Right atrium auricular region (tissue), 2 donors: ENCODE data around the gene ARMC8. TPM values are rescaled to one million over a fixed set of nuclear protein-coding genes. Genes with fewer than 3 reads are reported as not detected.

Experiments used
- DNase-seq: peaks from one replicate; pipeline ENCODE4 v3.0.0-alpha.2; 2019; ENCODE audit warnings: low spot score
- H3K27ac ChIP-seq, 2 donors: fragments of 200-600 bp; sonication (generic); 1 replicate in 1 of 2; 2 replicates in 1 of 2; pipeline ENCODE4 v1.5.1; 2016 to 2019
- H3K27me3 ChIP-seq, 2 donors: fragments of 200-600 bp; sonication (generic); one replicate each; pipeline versions ENCODE4 v1.5.1 to v1.6.0; 2017 to 2019
- H3K36me3 ChIP-seq: fragments of 200-600 bp; sonication (generic); one replicate; pipeline ENCODE4 v1.5.1; 2016
- H3K4me1 ChIP-seq, 2 donors: fragments of 200-600 bp; sonication (generic); one replicate each; pipeline versions ENCODE4 v1.5.1 to v1.6.0; 2017 to 2019
- H3K4me3 ChIP-seq, 2 donors: fragments of 200-600 bp; sonication (generic); 1 replicate in 1 of 2; 2 replicates in 1 of 2; pipeline ENCODE4 v1.5.1; 2017 to 2019; ENCODE audit warnings: mild to moderate bottlenecking in 1 of 2, moderate library complexity in 1 of 2
- H3K9me3 ChIP-seq, 2 donors: fragments of 200-600 bp; sonication (generic); one replicate each; pipeline ENCODE4 v1.5.1; 2019
- total RNA-seq, 2 donors: library from RNA; depleted of rRNA; stranded (reverse); fragments of >200 nt; gene quantifications; one replicate each; pipeline ENCODE4 v1.1.0, GENCODE V29; 2016
- TF ChIP-seq, protein P1 (sequence below), 2 donors: fragments of 200-600 bp; sonication (generic); IDR thresholded peaks; one replicate each; pipeline ENCODE4 v1.5.1; 2019; ENCODE audit warnings: antibody characterized with exemption in 2 of 2

The ARMC8 gene
- total RNA-seq, 2 donors from 2014 or later = 28.6 to 33.8 TPM

DNA sequence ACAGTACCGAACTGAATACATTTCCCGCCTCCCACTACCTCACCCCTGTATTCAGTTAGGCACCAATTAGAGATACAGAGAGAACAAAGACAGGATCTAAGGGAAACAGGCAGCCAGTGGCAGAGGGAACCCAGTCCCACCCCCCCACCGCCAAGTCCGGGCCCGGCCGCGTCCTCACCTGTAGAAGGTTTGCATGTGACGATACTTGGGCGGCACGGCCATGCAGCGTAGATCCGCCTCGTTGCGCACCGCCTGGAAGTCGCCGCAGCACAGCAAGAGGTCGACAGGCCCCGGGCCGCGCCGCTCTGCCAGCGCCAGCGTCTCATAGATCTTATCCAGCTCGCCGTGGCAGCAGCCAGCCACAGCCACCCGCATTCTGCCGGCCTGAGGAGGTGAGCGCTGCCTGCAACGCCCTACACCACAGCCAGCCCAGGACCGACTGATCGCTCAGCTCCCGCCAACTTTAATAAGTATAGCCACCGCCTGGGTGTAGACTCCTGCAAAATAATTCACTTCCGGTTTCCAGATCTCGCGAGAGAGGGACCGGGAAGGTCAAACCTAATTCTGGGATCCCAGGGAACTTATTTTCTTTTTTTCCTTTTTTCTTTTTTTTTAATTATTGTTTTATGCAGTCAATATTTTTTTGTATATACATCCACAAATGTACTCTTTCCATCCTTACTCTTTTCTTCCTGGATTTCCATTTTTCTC lies 12.5 kb upstream of the ARMC8 start, which contains the start of gene DBR1:
TSS of gene DBR1 (minus strand) at position 501 of the 711 bp plus-strand sequence. CDS start at position 375, 126 bp downstream.
- peaks cover 21% of the 10 kb centered on the region for H3K36me3 ChIP-seq
- H3K4me1 ChIP-seq = peaks cover 0 to 23% of the 10 kb centered on the region in 2 donors
- H3K27me3 ChIP-seq = no peaks in the 10 kb centered on the region
- peak within 1 kb of the TSS; percentile 74 to 90 for H3K4me3 ChIP-seq
- TF ChIP-seq, protein P1, sequence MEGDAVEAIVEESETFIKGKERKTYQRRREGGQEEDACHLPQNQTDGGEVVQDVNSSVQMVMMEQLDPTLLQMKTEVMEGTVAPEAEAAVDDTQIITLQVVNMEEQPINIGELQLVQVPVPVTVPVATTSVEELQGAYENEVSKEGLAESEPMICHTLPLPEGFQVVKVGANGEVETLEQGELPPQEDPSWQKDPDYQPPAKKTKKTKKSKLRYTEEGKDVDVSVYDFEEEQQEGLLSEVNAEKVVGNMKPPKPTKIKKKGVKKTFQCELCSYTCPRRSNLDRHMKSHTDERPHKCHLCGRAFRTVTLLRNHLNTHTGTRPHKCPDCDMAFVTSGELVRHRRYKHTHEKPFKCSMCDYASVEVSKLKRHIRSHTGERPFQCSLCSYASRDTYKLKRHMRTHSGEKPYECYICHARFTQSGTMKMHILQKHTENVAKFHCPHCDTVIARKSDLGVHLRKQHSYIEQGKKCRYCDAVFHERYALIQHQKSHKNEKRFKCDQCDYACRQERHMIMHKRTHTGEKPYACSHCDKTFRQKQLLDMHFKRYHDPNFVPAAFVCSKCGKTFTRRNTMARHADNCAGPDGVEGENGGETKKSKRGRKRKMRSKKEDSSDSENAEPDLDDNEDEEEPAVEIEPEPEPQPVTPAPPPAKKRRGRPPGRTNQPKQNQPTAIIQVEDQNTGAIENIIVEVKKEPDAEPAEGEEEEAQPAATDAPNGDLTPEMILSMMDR (IDR thresholded peaks at IDR 0.05) = no peak
- peak; percentile 84 for DNase-seq
- H3K9me3 ChIP-seq = no peaks in the 10 kb centered on the region
- peak within 1 kb of the TSS; percentile 77 to 80 for H3K27ac ChIP-seq

DNA sequence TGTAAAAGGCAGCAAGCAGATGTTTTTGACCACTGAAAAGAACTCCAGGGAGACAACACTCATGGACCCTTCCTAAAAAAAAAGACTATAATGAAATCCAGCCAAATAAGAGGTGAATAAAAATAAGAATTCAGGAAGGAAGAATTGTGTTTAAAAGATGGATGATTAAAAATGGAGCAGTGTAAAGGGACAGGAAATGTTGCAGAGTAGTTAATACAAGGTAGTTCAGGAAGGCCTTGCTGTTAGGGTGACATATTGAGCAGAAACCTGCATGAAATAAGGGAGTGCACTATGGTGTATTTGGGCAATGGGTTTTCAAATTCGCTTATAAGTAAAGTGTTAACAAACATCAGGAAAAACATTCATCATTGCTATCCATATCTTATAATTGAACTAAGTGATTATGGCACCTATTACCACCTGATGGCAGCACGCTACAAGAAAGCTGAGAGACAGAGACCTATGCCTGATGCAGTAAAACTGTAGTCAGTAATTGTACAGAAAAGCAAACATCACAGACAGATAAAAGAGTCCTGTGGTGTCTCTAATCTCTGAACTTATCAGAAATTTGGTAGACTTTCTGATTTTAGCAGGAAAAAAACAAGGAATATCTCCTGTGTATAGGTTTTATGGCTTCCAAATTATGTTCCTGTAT lies 6.6 kb upstream of the ARMC8 start:
- Histone ChIP-seq H3K27me3 (no peaks in the 10 kb centered on the region), H3K27ac (no peak overlapping the region), H3K4me3 (no peak overlapping the region), H3K36me3 (no peaks in the 10 kb centered on the region), H3K9me3 (no peaks in the 10 kb centered on the region), H3K4me1 (no peaks in the 10 kb centered on the region)
- TF ChIP-seq, protein P1 (IDR thresholded peaks at IDR 0.05) = peak in 1 of 2 donors; percentile 56
- DNase-seq = no peak

DNA sequence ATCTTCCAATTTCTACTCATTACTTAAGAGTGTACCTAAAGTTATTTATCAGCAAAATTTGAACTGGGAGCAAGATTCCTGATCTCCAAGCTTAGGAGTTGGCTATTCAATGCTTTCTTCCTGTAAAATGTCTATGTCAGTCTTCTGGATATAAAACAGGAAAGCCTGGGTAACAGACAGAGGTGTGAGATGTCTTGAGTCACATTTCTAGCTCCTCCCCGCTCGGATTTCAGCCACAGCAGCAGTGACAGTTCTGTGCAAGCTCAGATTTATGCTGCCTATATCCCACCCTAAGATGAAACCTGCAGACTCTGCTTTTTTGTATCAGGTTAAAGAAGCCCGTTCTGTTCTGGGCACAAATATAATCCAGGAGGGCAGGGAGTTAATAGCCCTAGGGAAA lies 2.1 kb upstream of the ARMC8 start:
- no peak for DNase-seq
- Histone ChIP-seq H3K4me3 (no peak overlapping the region), H3K27ac (no peak overlapping the region), H3K36me3 (no peaks in the 10 kb centered on the region), H3K4me1 (peaks cover 0 to 29% of the 10 kb centered on the region in 2 donors), H3K9me3 (no peaks in the 10 kb centered on the region), H3K27me3 (no peaks in the 10 kb centered on the region)
- TF ChIP-seq, protein P1 (IDR thresholded peaks at IDR 0.05) = no peak

DNA sequence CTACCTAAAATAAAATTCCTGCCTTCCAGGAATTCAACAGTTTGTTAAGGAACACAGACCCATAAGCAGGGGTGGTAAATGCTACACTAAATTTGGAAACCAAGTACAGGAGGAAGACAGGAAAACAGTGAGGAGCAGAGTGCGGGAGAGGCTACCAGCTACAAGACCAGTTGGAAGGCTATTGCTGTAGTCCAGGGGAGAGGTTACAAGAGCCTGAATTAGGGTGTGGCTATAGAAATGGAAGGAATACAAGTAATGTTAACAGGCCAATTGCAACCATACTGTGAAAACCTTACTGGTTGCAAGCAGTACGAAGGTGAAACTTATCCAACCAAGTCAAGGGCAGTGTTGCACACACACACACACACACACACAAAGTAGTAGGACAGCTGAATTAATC lies 880 bp upstream of the ARMC8 start:
- Histone ChIP-seq H3K4me1 (peaks cover 0 to 29% of the 10 kb centered on the region in 2 donors), H3K27me3 (no peaks in the 10 kb centered on the region), H3K27ac (peak overlapping the region in 1 of 2 donors; percentile 96), H3K9me3 (no peaks in the 10 kb centered on the region), H3K4me3 (peak overlapping the region in 1 of 2 donors; percentile 71), H3K36me3 (no peaks in the 10 kb centered on the region)
- DNase-seq = no peak
- TF ChIP-seq, protein P1 (IDR thresholded peaks at IDR 0.05) = no peak

DNA sequence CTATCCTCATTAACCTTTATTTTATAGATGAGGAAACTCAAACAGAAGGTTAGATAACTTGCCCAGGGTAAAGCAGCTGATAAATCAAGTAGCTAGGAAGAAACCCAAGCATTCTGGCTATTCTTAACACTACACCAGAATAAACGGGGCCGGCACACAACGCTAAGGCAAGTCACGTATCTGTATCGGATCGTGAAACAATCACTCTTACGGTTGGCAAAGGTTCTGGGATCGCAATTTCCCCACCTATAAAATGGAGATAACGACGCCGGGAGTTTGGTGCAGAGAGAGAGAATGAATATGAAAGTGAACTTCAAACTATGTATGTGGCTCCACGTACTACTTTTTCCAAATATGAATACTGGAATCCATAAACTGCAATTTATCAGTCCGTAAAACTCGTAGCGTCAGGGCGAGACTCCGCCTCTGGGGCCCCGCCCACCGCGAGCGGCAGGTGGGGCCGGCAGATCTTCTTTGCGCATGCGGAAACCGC lies 252 bp upstream of the ARMC8 start:
- TF ChIP-seq, protein P1 (IDR thresholded peaks at IDR 0.05) = no peak
- Histone ChIP-seq H3K4me3 (peak overlapping the region; percentile 71 to 99), H3K4me1 (peaks cover 0 to 29% of the 10 kb centered on the region in 2 donors), H3K27ac (peak overlapping the region; percentile 92 to 96), H3K36me3 (no peaks in the 10 kb centered on the region), H3K27me3 (no peaks in the 10 kb centered on the region), H3K9me3 (no peaks in the 10 kb centered on the region)
- peak; percentile 91 for DNase-seq
